ENCODE measurements around the gene TLK1. TPM values are rescaled to one million over a fixed set of nuclear protein-coding genes. Genes with fewer than 3 reads are reported as not detected.

The TLK1 gene
- total RNA-seq, 2 donors from 2014 or later, result 69.5 to 82.8 TPM

DNA sequence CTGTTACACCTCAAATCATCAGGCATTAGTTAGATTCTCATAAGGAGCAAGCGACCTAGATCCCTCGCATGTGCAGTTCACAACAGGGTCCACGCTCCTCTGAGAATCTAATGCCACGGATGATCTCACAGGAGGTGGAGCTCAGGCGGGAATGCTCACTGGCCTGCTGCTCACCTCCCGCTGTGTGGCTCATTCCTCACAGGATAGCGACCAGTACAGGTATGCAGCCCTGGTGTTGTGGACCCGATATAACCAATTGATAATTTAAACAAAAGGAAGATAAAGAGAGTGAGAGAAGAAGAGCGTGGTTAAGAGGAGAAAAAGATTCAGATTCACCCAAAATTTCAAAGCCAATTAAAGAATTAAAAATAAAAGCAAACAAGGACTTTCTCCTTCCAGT lies 20.8 kb downstream of the TLK1 start:
- H3K9ac ChIP-seq (ENCODE audit: low read depth in 2 of 2, low read length in 2 of 2), result no peak overlapping the region
- H3K9me3 ChIP-seq, result no peaks in the 10 kb centered on the region
- TF ChIP-seq, protein P1, sequence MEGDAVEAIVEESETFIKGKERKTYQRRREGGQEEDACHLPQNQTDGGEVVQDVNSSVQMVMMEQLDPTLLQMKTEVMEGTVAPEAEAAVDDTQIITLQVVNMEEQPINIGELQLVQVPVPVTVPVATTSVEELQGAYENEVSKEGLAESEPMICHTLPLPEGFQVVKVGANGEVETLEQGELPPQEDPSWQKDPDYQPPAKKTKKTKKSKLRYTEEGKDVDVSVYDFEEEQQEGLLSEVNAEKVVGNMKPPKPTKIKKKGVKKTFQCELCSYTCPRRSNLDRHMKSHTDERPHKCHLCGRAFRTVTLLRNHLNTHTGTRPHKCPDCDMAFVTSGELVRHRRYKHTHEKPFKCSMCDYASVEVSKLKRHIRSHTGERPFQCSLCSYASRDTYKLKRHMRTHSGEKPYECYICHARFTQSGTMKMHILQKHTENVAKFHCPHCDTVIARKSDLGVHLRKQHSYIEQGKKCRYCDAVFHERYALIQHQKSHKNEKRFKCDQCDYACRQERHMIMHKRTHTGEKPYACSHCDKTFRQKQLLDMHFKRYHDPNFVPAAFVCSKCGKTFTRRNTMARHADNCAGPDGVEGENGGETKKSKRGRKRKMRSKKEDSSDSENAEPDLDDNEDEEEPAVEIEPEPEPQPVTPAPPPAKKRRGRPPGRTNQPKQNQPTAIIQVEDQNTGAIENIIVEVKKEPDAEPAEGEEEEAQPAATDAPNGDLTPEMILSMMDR (IDR thresholded peaks at IDR 0.05), result no peak
- no peak overlapping the region for H3K27ac ChIP-seq
- no peak for DNase-seq
- intact Hi-C loops (cut with DNase I), result no loop called here
- H3K4me1 ChIP-seq, result peaks cover 5% of the 10 kb centered on the region
- no peak overlapping the region for H3K4me3 ChIP-seq
- no peaks in the 10 kb centered on the region for H3K36me3 ChIP-seq
- H3K27me3 ChIP-seq, result no peaks in the 10 kb centered on the region

DNA sequence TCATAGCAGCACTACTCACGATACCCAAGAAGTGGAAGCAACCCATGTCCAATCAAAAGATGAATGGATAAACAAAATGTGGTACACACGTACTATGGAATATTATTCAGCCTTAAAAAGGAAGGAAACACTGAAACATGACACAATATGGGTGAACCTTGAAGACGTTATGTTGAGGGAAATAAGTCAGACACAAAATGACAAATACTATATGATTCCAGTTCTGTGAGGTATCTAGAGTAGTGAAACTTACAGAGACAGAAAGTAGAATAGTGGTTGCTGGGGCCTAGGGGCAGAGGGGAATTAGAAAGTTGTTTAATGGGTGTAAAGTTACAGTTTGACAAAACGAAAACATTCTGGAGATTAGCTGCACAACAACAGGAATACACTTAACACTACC lies 24.7 kb downstream of the TLK1 start:
- intact Hi-C loops (cut with DNase I), result no loop called here
- no peak overlapping the region for H3K27ac ChIP-seq
- no peaks in the 10 kb centered on the region for H3K27me3 ChIP-seq
- H3K9ac ChIP-seq (ENCODE audit: low read depth in 2 of 2, low read length in 2 of 2), result no peak overlapping the region
- no peak overlapping the region for H3K4me3 ChIP-seq
- H3K9me3 ChIP-seq, result no peaks in the 10 kb centered on the region
- no peaks in the 10 kb centered on the region for H3K36me3 ChIP-seq
- no peaks in the 10 kb centered on the region for H3K4me1 ChIP-seq
- TF ChIP-seq, protein P1 (IDR thresholded peaks at IDR 0.05), result no peak
- no peak for DNase-seq

DNA sequence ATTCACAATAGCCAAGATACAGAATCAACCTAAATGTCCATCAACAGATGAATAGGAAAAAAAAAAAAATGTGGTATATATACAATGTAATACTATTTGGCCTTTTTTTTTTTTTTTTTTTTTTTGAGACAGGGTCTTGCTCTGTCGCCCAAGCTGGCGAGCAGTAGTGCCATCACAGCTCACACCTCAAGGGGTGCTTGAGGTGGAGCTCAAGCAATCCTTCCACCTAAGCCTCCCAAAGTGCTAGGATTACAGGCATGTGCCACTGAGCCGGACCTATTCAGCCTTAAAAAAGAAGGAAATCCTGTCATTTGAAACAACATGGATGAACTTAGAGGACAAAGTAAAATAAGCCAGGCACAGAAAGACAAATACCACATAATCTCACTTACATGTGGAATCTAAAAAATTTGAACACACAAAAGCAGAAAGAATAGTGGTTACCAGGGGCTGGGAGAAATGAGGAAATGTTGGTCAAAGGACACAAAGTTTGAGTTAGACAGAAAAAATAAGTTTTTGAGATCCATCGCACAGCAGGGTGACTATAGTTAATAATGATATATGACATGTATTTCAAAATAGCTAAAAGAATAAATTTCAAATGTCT lies 26.0 kb downstream of the TLK1 start:
- no peak overlapping the region for H3K9ac ChIP-seq (ENCODE audit: low read depth in 2 of 2, low read length in 2 of 2)
- no peaks in the 10 kb centered on the region for H3K9me3 ChIP-seq
- H3K4me1 ChIP-seq, result no peaks in the 10 kb centered on the region
- no peak overlapping the region for H3K4me3 ChIP-seq
- intact Hi-C loops (cut with DNase I), result no loop called here
- H3K27ac ChIP-seq, result no peak overlapping the region
- no peaks in the 10 kb centered on the region for H3K36me3 ChIP-seq
- TF ChIP-seq, protein P1 (IDR thresholded peaks at IDR 0.05), result no peak
- H3K27me3 ChIP-seq, result no peaks in the 10 kb centered on the region
- no peak for DNase-seq

DNA sequence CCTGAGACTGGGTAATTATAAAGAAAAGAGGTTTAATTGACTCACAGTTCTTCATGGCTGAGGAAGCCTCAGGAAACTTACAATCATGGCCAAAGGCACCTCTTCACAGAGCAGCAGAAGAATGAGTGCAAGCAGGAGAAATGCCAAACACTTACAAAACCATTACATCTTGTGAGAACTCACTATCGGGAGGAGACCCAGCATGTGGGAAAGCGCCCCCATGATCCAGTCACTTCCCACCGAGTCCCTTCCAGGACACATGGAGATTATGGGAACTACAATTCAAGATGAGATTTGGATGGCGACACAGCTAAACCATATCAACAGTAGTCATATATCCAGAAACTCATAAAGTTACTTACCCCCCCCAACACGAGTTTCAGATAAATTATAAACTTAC lies 28.6 kb downstream of the TLK1 start:
- intact Hi-C loops (cut with DNase I), result no loop called here
- Histone ChIP-seq H3K9me3 (no peaks in the 10 kb centered on the region), H3K27ac (no peak overlapping the region), H3K9ac (ENCODE audit: low read depth in 2 of 2, low read length in 2 of 2) (no peak overlapping the region), H3K4me1 (no peaks in the 10 kb centered on the region), H3K36me3 (no peaks in the 10 kb centered on the region), H3K4me3 (no peak overlapping the region), H3K27me3 (no peaks in the 10 kb centered on the region)
- no peak for DNase-seq
- TF ChIP-seq, protein P1 (IDR thresholded peaks at IDR 0.05), result no peak

- intact Hi-C loops (cut with DNase I), result no loop called here
- TF ChIP-seq, protein P1 (IDR thresholded peaks at IDR 0.05), result no peak
- H3K4me1 ChIP-seq, result no peaks in the 10 kb centered on the region
- H3K9ac ChIP-seq (ENCODE audit: low read depth in 2 of 2, low read length in 2 of 2), result no peak overlapping the region
- H3K27ac ChIP-seq, result no peak overlapping the region
- DNase-seq, result no peak
- H3K9me3 ChIP-seq, result no peaks in the 10 kb centered on the region
- no peaks in the 10 kb centered on the region for H3K27me3 ChIP-seq
- H3K4me3 ChIP-seq, result no peak overlapping the region
- no peaks in the 10 kb centered on the region for H3K36me3 ChIP-seq
Measured at GRCh38 chr2:171128461-171128860, 32.2 kb downstream of the TLK1 start.
